CD4-positive, alpha-beta T cell (primary cell): Measurements from ENCODE around the gene SCN7A. TPM values are rescaled to one million over a fixed set of nuclear protein-coding genes. Genes with fewer than 3 reads are reported as not detected.

Source experiments
- ATAC-seq: fragments of 200-7000 bp; cut with Tn5 transposase; one replicate; pipeline ENCODE4 v1.10.0; 2022; ENCODE audit warnings: mild to moderate bottlenecking; ENCODE audit not compliant: poor library complexity
- CTCF ChIA-PET: fragments of 350-600 bp; sonication (Branson Sonifier 250); formaldehyde crosslinking; loops from one replicate; lab custom pipeline; 2021; ENCODE audit warnings: antibody characterized with exemption, inconsistent platforms; lab: Charles Lee
- POLR2A ChIA-PET: fragments of 350-600 bp; sonication (Branson Sonifier 250); formaldehyde crosslinking; loops from one replicate; lab custom pipeline; 2021; ENCODE audit warnings: antibody characterized with exemption, inconsistent platforms; lab: Charles Lee
- DNase-seq, 14 experiments: peaks; one replicate each; pipeline ENCODE4 v3.0.0-alpha.2; 2013 to 2020; ENCODE audit warnings: mixed read lengths in 2 of 14
- H3K27ac ChIP-seq, 2 donors: one replicate each; pipeline versions ENCODE4 v1.5.1 to v1.7.0; 2013; ENCODE audit warnings: low read length in 2 of 2, low read depth in 1 of 2, mild to moderate bottlenecking in 1 of 2
- H3K27me3 ChIP-seq, 2 experiments: 1 replicate in 1 of 2; 2 replicates in 1 of 2; pipeline versions ENCODE4 v1.6.1 to v1.7.0; 2013; ENCODE audit warnings: low read length in 2 of 2, control low read depth in 1 of 2, mild to moderate bottlenecking in 1 of 2, moderate library complexity in 1 of 2; ENCODE audit not compliant: insufficient read depth in 2 of 2, control insufficient read depth in 1 of 2
- H3K36me3 ChIP-seq: one replicate; pipeline ENCODE4 v1.6.1; 2013; ENCODE audit warnings: low read length, control low read depth; ENCODE audit not compliant: insufficient read depth
- H3K4me1 ChIP-seq: one replicate; pipeline ENCODE4 v1.6.1; 2013; ENCODE audit warnings: low read length, control low read depth; ENCODE audit not compliant: insufficient read depth
- H3K4me3 ChIP-seq: one replicate; pipeline ENCODE4 v1.5.1; 2013; ENCODE audit warnings: mild to moderate bottlenecking, low read length, moderate library complexity
- H3K9me3 ChIP-seq, 2 experiments: 1 replicate in 1 of 2; 2 replicates in 1 of 2; pipeline versions ENCODE4 v1.6.1 to v1.7.0; 2013; ENCODE audit warnings: low read length in 2 of 2, mild to moderate bottlenecking in 2 of 2, control low read depth in 1 of 2, moderate library complexity in 1 of 2; ENCODE audit not compliant: control insufficient read depth in 1 of 2, insufficient read depth in 1 of 2
- H3K27ac Mint-ChIP-seq: one replicate; pipeline ENCODE4 v1.8.0; 2020; ENCODE audit warnings: mixed read lengths
- H3K27me3 Mint-ChIP-seq: one replicate; pipeline ENCODE4 v1.8.0; 2021; ENCODE audit warnings: mixed read lengths
- H3K36me3 Mint-ChIP-seq: one replicate; pipeline ENCODE4 v1.8.0; 2021; ENCODE audit warnings: low read depth, mixed read lengths
- H3K4me1 Mint-ChIP-seq: one replicate; pipeline ENCODE4 v1.8.0; 2021; ENCODE audit warnings: low read depth, mixed read lengths
- H3K4me3 Mint-ChIP-seq: one replicate; pipeline ENCODE4 v1.8.0; 2020; ENCODE audit warnings: mild to moderate bottlenecking, mixed read lengths
- H3K9me3 Mint-ChIP-seq: one replicate; pipeline ENCODE4 v1.8.0; 2020; ENCODE audit warnings: mixed read lengths
- CTCF ChIP-seq: fragments of 200-600 bp; IDR thresholded peaks from one replicate; pipeline ENCODE4 v1.8.0; 2022; ENCODE audit warnings: antibody characterized with exemption, mild to moderate bottlenecking
- intact Hi-C, 2 experiments: fragments of 100-400 bp; cut with DNase I in 1 of 2; cut with micrococcal nuclease in 1 of 2; formaldehyde crosslinking; loops; one replicate each; pipeline versions ENCODE4 v1.15.1 to v1.9.0; 2023 to 2025; cut with DNase I, micrococcal nuclease
- total RNA-seq, 174 experiments: library from RNA in 2 of 174; stranded (reverse) in 2 of 174; gene quantifications; one replicate each; pipeline ENCODE4 v1.2.3 and lab custom pipeline; 2021 to 2026

The SCN7A gene
- total RNA-seq, 2 experiments from 2014 or later, result not detected

GRCh38 chr2:166380615-166381014 lies 113.4 kb downstream of the SCN7A start:
- Histone ChIP-seq H3K4me3 (no peak overlapping the region), H3K4me1 (peaks cover under 1% of the 10 kb centered on the region), H3K9me3 (peaks cover 0 to 8% of the 10 kb centered on the region in 2 experiments), H3K27ac (no peak overlapping the region), H3K27me3 (peaks cover 4 to 8% of the 10 kb centered on the region in 2 experiments), H3K36me3 (no peaks in the 10 kb centered on the region)
- CTCF ChIA-PET, result no interaction called here
- H3K27ac Mint-ChIP-seq, result no peak overlapping the region
- no peaks in the 10 kb centered on the region for H3K36me3 Mint-ChIP-seq
- ATAC-seq, result no peak
- no peak overlapping the region for H3K4me3 Mint-ChIP-seq
- peaks cover 7% of the 10 kb centered on the region for H3K4me1 Mint-ChIP-seq
- POLR2A ChIA-PET, result no interaction called here
- H3K9me3 Mint-ChIP-seq, result no peaks in the 10 kb centered on the region
- peaks cover 16% of the 10 kb centered on the region for H3K27me3 Mint-ChIP-seq
- intact Hi-C loops, result no loop called here
- no peak for DNase-seq
- TF ChIP-seq CTCF, result no peak

GRCh38 chr2:166376873-166377272 lies 117.2 kb downstream of the SCN7A start:
- H3K27ac Mint-ChIP-seq, result no peak overlapping the region
- no peak overlapping the region for H3K4me3 Mint-ChIP-seq
- ATAC-seq, result no peak

DNA sequence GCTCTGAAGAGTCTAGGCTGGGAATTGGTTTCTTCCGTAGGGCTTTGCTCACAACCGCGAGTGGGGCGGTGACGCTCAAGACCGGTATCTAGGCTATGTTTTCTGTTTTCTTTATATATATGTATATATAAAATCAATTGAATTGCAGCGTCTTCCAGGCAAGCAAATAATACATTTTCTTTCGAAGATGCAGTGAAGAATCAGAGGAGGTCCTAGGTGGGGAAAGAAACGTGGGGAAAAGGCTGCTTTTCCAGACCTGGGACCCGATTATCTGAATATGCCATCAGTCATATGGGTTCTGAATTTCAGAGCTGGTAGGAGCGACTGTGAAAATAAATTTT lies 117.6 kb downstream of the SCN7A start:
- Mint-ChIP-seq H3K27me3 (peaks cover 41% of the 10 kb centered on the region), H3K9me3 (no peaks in the 10 kb centered on the region), H3K4me1 (peaks cover 20% of the 10 kb centered on the region), H3K36me3 (no peaks in the 10 kb centered on the region), H3K27ac (no peak overlapping the region), H3K4me3 (peak overlapping the region; percentile 77)
- ChIA-PET POLR2A (no interaction called here), CTCF (no interaction called here)
- TF ChIP-seq CTCF, result no peak
- H3K9me3 ChIP-seq, result peaks cover 0 to 11% of the 10 kb centered on the region in 2 experiments
- DNase-seq (no peak), ATAC-seq (no peak)
- intact Hi-C loops, result no loop called here
- no peak overlapping the region for H3K4me3 ChIP-seq
- H3K36me3 ChIP-seq, result no peaks in the 10 kb centered on the region
- H3K4me1 ChIP-seq, result peaks cover 5% of the 10 kb centered on the region
- H3K27ac ChIP-seq, result no peak overlapping the region
- peaks cover 7 to 14% of the 10 kb centered on the region in 2 experiments for H3K27me3 ChIP-seq

More at GRCh38 chr2:166376873-166377272, 117.2 kb downstream of the SCN7A start:
- TF ChIP-seq CTCF, result no peak
- no peak overlapping the region for H3K4me3 ChIP-seq
- H3K27me3 ChIP-seq, result peaks cover 7 to 14% of the 10 kb centered on the region in 2 experiments
- no peak for DNase-seq
- H3K9me3 ChIP-seq, result peaks cover 0 to 11% of the 10 kb centered on the region in 2 experiments
- peaks cover 5% of the 10 kb centered on the region for H3K4me1 ChIP-seq
- no peak overlapping the region for H3K27ac ChIP-seq
- Mint-ChIP-seq H3K27me3 (peaks cover 41% of the 10 kb centered on the region), H3K36me3 (no peaks in the 10 kb centered on the region), H3K9me3 (no peaks in the 10 kb centered on the region), H3K4me1 (peaks cover 20% of the 10 kb centered on the region)
- POLR2A ChIA-PET, result no interaction called here
- no peaks in the 10 kb centered on the region for H3K36me3 ChIP-seq
- CTCF ChIA-PET, result no interaction called here
- intact Hi-C loops, result no loop called here
